K562 (cell line): ENCODE measurements around the gene RBP3. TPM values are rescaled to one million over a fixed set of nuclear protein-coding genes. Genes with fewer than 3 reads are reported as not detected.
A peak's percentile ranks its signal among the peaks of the same experiment; 100 is the strongest.

Source experiments
- CCNT2 ChIP-seq: IDR thresholded peaks from 2 replicates; pipeline ENCODE4 v1.6.1; 2011; ENCODE audit warnings: borderline replicate concordance, low read depth, mild to moderate bottlenecking, moderate library complexity, mixed read lengths, low read length; ENCODE audit not compliant: insufficient read length; ENCODE audit errors: extremely low read depth
- GTF2E2 ChIP-seq: fragments of 200-800 bp; sonication (Bioruptor generic); IDR thresholded peaks from 2 replicates; pipeline ENCODE4 v1.6.1; 2016; ENCODE audit warnings: missing genetic modification characterization, missing compliant biosample characterization
- HMG20A ChIP-seq: fragments of 450-650 bp; formaldehyde crosslinking; conservative IDR thresholded peaks from 2 replicates; pipeline ENCODE4 v1.4.0; 2020; ENCODE audit warnings: mild to moderate bottlenecking, mixed read lengths
- IRF2 ChIP-seq: sonication (generic); formaldehyde crosslinking; IDR thresholded peaks from 2 replicates; pipeline ENCODE4 v1.8.1; 2022; ENCODE audit warnings: mild to moderate bottlenecking, missing genetic modification reagents
- PTTG1 ChIP-seq: fragments of 450-650 bp; IDR thresholded peaks from 2 replicates; pipeline ENCODE4 v1.6.1; 2016; ENCODE audit warnings: low read depth, mild to moderate bottlenecking, missing genetic modification characterization, missing compliant biosample characterization
- SMARCC2 ChIP-seq: fragments of 450-650 bp; IDR thresholded peaks from 2 replicates; pipeline ENCODE4 v1.6.1; 2017; ENCODE audit warnings: antibody characterized with exemption, moderate library complexity, mild to moderate bottlenecking, low read depth
- TBP ChIP-seq: optimal IDR thresholded peaks from 2 replicates; pipeline ENCODE3; 2011; ENCODE audit warnings: low read depth, low read length, improper control_type of control experiment
- ZC3H4 ChIP-seq: sonication (generic); formaldehyde crosslinking; IDR thresholded peaks from 2 replicates; pipeline ENCODE4 v1.9.0; 2021; ENCODE audit warnings: missing genetic modification reagents, borderline replicate concordance
- ZNF79 ChIP-seq: fragments of 250-450 bp; sonication (Bioruptor Pico); IDR thresholded peaks from 2 replicates; pipeline ENCODE4 v1.4.0; 2020; ENCODE audit warnings: low read depth, mild to moderate bottlenecking, moderate library complexity
- polyA plus RNA-seq, 8 experiments: library from polyadenylated mRNA; depleted of rRNA in 4 of 8; stranded (reverse) in 5 of 8; unstranded in 3 of 8; fragments of >200 nt; fragmentation: Nextera tagmentation in 2 of 8; fragmentation: Illumina TruSeq in 1 of 8; extraction: Ambion mirVana in 2 of 8; extraction: Trizol in 1 of 8; gene quantifications; 2 replicates each; pipeline versions ENCODE4 v1.2.1 to v1.2.3, GENCODE V29; 2011 to 2014; ENCODE audit warnings: inconsistent platforms in 1 of 8, missing spikeins in 1 of 8
- total RNA-seq, 7 experiments: library from RNA; depleted of rRNA in 6 of 7; stranded (reverse); fragments of >200 nt in 6 of 7; fragmentation: Illumina TruSeq in 2 of 7; extraction: Trizol in 2 of 7; gene quantifications; 2 replicates each; pipeline versions ENCODE4 v1.2.1 to v1.2.3, GENCODE V29; 2011 to 2021; ENCODE audit warnings: low replicate concordance in 1 of 7
- TF ChIP-seq, protein P1 (sequence below): fragments of 450-650 bp; IDR thresholded peaks from 2 replicates; pipeline ENCODE4 v1.6.1; 2016; ENCODE audit warnings: low read depth
- TF ChIP-seq, protein P2 (sequence below): fragments of 450-650 bp; formaldehyde crosslinking; IDR thresholded peaks from 2 replicates; pipeline ENCODE4 v1.4.0; 2022; ENCODE audit warnings: mild to moderate bottlenecking, moderate library complexity
- TF ChIP-seq, protein P3 (sequence below): sonication (generic); formaldehyde crosslinking; IDR thresholded peaks from 2 replicates; pipeline ENCODE4 v1.8.0; 2022; ENCODE audit warnings: missing genetic modification reagents, mild to moderate bottlenecking, moderate library complexity, borderline replicate concordance
- TF ChIP-seq, protein P4 (sequence below): fragments of 450-650 bp; formaldehyde crosslinking; IDR thresholded peaks from 2 replicates; pipeline ENCODE4 v1.4.0; 2022; ENCODE audit warnings: missing genetic modification characterization

Gene RBP3
- total and polyA plus RNA-seq, 9 of the 15 experiments (the other 6 are each of a cell fraction or from before 2014, with no cell fraction given) = not detected

DNA sequence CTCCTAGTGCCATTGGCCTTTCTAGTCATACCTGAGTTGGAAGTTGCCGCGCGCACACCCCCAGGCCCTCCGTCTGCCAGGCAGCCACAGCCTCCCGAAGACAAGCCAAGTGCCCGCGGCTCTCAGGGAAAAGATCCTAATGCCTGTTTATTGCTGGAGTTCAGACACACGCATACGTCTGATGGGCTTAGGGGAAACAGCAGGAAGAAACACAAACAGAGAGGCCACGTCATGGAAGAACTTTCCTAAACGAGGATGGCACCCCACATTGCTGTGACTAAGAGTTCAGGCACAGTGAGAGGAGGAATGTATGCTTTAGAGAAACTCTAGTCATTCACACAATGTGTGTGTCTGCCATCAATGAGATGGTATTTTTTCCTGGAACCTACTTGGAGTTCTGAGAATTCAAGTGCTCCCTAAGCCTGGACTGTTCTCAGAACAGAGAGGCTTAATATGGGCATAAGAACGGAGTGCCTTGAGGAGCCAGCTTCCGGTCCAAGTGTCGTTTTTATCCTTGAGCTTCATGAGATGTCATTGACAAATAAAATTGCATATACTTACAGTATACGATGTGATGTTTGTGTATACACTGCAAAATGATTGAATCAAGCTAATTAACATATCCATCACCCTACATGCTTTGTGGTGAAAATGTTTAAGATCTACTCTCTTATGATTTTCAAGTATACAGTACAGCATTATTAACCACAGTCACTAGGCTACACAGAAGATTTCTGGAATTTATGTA lies 11.6 kb upstream of the RBP3 start (continued):
- TF ChIP-seq, protein P1, sequence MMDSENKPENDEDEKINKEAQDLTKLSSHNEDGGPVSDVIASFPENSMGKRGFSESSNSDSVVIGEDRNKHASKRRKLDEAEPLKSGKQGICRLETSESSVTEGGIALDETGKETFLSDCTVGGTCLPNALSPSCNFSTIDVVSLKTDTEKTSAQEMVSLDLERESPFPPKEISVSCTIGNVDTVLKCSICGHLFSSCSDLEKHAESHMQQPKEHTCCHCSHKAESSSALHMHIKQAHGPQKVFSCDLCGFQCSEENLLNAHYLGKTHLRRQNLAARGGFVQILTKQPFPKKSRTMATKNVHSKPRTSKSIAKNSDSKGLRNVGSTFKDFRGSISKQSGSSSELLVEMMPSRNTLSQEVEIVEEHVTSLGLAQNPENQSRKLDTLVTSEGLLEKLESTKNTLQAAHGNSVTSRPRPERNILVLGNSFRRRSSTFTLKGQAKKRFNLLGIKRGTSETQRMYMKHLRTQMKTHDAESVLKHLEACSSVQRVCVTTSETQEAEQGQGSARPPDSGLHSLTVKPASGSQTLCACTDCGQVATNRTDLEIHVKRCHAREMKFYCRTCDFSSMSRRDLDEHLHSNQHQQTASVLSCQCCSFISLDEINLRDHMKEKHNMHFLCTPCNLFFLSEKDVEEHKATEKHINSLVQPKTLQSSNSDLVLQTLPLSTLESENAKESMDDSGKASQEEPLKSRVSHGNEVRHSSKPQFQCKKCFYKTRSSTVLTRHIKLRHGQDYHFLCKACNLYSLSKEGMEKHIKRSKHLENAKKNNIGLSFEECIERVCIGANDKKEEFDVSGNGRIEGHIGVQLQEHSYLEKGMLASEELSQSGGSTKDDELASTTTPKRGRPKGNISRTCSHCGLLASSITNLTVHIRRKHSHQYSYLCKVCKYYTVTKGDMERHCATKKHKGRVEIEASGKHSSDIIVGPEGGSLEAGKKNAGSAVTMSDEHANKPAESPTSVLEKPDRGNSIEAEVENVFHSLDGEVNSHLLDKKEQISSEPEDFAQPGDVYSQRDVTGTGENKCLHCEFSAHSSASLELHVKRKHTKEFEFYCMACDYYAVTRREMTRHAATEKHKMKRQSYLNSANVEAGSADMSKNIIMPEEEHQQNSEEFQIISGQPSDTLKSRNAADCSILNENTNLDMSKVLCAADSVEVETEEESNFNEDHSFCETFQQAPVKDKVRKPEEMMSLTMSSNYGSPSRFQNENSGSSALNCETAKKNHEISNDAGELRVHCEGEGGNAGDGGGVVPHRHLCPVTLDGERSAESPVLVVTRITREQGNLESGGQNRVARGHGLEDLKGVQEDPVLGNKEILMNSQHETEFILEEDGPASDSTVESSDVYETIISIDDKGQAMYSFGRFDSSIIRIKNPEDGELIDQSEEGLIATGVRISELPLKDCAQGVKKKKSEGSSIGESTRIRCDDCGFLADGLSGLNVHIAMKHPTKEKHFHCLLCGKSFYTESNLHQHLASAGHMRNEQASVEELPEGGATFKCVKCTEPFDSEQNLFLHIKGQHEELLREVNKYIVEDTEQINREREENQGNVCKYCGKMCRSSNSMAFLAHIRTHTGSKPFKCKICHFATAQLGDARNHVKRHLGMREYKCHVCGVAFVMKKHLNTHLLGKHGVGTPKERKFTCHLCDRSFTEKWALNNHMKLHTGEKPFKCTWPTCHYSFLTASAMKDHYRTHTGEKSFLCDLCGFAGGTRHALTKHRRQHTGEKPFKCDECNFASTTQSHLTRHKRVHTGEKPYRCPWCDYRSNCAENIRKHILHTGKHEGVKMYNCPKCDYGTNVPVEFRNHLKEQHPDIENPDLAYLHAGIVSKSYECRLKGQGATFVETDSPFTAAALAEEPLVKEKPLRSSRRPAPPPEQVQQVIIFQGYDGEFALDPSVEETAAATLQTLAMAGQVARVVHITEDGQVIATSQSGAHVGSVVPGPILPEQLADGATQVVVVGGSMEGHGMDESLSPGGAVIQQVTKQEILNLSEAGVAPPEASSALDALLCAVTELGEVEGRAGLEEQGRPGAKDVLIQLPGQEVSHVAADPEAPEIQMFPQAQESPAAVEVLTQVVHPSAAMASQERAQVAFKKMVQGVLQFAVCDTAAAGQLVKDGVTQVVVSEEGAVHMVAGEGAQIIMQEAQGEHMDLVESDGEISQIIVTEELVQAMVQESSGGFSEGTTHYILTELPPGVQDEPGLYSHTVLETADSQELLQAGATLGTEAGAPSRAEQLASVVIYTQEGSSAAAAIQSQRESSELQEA = no peak
- TF ChIP-seq, protein P2, sequence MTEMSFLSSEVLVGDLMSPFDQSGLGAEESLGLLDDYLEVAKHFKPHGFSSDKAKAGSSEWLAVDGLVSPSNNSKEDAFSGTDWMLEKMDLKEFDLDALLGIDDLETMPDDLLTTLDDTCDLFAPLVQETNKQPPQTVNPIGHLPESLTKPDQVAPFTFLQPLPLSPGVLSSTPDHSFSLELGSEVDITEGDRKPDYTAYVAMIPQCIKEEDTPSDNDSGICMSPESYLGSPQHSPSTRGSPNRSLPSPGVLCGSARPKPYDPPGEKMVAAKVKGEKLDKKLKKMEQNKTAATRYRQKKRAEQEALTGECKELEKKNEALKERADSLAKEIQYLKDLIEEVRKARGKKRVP (CRISPR knock-in tag) = no peak
- TF ChIP-seq CCNT2 (no peak), ZC3H4 (CRISPR knock-in tag) (no peak), HMG20A (no peak), GTF2E2 (no peak; the same call in 1 of the 2 replicates), TBP (peak; percentile 22), ZNF79 (CRISPR knock-in tag) (no peak), IRF2 (no peak), PTTG1 (tag) (no peak), SMARCC2 (peak; percentile 63; the same call in 1 of the 2 replicates)
- TF ChIP-seq, protein P3, sequence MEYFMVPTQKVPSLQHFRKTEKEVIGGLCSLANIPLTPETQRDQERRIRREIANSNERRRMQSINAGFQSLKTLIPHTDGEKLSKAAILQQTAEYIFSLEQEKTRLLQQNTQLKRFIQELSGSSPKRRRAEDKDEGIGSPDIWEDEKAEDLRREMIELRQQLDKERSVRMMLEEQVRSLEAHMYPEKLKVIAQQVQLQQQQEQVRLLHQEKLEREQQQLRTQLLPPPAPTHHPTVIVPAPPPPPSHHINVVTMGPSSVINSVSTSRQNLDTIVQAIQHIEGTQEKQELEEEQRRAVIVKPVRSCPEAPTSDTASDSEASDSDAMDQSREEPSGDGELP (CRISPR knock-in tag) = no peak
- TF ChIP-seq, protein P4, sequence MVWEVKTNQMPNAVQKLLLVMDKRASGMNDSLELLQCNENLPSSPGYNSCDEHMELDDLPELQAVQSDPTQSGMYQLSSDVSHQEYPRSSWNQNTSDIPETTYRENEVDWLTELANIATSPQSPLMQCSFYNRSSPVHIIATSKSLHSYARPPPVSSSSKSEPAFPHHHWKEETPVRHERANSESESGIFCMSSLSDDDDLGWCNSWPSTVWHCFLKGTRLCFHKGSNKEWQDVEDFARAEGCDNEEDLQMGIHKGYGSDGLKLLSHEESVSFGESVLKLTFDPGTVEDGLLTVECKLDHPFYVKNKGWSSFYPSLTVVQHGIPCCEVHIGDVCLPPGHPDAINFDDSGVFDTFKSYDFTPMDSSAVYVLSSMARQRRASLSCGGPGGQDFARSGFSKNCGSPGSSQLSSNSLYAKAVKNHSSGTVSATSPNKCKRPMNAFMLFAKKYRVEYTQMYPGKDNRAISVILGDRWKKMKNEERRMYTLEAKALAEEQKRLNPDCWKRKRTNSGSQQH = no peak
